ENCODE data around the gene LMTK2.

GRCh38 chr7:98227939-98228338 lies 121.3 kb downstream of the LMTK2 start:
- no peak for TF ChIP-seq CTCF (IDR thresholded peaks at IDR 0.05)
- TF ChIP-seq POLR2A (IDR thresholded peaks at IDR 0.05): no peak
